Smooth muscle cell of the brain vasculature (primary cell): ENCODE results near the gene GSC2.
A peak's percentile ranks its signal among the peaks of the same experiment; 100 is the strongest.

Source experiments
- DNase-seq: peaks from one replicate; pipeline ENCODE4 v3.0.0-alpha.2; 2012; ENCODE audit warnings: low read depth, low spot score

GSC2 gene

GRCh38 chr22:19133561-19133960 lies 16.5 kb downstream of the GSC2 start:
- no peak for DNase-seq

DNA sequence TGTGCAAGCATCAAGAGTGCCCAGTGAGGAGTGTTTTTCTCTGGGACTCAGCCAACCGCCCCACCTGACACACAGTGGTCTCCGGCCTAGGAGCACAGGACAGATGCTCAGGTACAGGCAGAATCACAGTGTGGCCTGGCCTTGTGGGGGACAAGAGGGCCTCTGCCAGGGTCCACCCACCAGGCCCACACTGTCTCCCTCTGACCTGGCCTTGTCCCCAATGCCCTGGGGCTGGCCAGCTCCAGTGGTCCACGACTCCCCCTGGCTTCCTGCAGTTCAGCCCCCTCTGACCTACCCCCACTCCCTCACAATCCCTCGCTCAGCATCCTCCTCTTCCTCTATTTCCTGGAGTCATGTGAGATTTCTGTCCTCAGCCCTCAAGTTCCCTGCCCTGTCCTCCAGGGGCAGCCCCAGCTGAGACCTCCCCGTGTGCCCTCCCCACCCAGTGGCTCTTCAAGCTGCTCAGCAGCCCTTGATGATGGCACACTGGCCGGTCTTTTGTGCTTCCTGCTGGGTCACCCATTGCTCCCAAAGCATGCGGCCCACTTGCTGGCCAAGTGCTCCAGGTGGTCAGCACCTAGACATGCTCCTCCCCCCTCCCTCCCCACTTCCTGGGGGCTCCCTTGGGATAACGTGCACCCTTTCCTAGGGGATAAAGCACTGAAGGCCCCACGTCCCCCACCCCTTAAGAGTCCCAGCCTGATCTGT lies 17.2 kb downstream of the GSC2 start:
- DNase-seq, result no peak

GRCh38 chr22:19132153-19132552 lies 17.9 kb downstream of the GSC2 start:
- no peak for DNase-seq

DNA sequence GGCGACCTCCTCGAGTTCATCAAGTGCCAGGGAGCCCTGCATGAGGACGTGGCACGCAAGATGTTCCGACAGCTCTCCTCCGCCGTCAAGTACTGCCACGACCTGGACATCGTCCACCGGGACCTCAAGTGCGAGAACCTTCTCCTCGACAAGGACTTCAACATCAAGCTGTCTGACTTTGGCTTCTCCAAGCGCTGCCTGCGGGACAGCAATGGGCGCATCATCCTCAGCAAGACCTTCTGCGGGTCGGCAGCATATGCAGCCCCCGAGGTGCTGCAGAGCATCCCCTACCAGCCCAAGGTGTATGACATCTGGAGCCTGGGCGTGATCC lies 18.4 kb downstream of the GSC2 start:
- DNase-seq, result no peak

DNA sequence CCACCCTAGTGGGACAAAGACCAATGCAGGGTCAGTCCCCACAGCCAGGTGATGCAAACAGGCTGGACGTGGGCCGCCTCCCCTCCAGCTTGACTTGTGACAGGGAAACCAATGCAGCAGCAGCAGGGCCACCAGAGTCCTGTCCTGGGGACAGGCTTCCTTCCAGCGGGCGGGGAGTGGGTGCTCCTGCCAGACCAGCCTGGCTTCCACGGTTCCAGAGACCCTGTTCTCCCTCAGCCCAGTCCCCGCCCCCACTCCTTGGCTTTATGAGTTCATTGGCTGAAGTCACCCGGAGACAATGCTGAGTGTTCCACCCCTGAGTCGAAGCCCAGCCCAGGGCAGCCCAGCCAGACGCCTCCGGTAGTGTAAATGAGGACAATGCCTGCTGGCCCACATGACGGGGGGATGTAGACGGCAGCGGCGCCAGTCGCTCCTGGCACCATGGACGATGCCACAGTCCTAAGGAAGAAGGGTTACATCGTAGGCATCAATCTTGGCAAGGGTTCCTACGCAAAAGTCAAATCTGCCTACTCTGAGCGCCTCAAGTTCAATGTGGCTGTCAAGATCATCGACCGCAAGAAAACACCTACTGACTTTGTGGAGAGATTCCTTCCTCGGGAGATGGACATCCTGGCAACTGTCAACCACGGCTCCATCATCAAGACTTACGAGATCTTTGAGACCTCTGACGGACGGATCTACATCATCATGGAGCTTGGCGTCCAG lies 19.0 kb downstream of the GSC2 start, which contains the start of gene TSSK2:
Gene TSSK2 (plus strand): TSS at position 350 of the 726 bp plus-strand sequence. CDS start 92 bp downstream, at position 442.
- no peak for DNase-seq

DNA sequence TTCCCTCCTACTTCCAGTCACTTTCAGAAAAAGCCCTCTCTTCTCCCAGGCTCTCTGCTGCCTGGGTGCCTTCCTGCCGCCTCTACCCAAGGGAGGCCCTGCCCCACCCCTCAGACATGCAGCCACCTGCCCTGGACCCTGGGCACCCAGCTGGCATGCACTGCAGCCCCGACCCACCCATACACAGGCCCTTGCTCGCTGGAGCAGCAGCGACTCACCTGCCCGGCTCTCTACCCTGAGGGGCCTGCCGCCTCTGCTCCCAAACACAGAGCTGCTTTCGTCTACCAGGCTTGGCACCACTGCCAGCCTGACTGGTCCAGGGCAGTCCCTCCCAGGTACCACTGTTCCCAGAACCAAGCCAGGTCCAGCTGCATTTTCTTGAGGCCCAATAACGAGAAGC lies 20.2 kb downstream of the GSC2 start:
- no peak for DNase-seq

DNA sequence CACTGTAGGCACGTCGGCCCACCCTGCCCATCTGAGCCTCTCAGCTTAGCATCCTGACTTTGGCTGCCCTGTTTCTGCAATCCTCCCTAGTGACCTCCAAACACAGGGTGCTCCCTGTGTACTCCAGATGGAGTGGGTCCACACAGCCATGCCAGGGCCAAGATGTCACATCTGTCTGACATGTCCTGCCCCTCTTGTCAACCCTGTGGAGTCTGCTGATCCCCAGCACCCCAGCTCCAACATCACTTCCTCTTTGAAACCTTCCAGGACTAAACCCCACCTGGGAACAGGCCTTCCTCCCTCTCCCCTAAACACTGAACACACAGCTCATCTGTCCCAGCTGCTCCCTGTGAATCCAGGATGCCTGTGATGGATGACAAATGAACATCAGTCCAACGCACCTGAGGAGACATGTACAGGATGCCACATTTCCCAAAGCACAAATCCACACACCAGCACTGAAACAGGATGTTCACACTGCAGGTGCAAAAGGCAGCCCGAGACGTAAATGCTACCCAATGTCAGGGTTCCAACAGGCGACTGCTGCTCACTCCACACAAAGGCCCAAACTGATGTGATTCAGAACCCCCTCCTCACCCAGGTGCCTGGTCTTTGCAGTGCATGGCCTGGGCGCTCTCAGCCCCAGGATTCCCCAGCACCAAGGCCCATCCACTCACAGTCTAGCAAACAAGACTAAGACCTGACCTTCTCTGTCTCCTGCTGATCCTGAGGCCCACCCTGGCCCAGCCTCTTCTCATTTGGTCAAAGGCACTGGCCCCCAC lies 21.0 kb downstream of the GSC2 start:
- DNase-seq, result no peak

DNA sequence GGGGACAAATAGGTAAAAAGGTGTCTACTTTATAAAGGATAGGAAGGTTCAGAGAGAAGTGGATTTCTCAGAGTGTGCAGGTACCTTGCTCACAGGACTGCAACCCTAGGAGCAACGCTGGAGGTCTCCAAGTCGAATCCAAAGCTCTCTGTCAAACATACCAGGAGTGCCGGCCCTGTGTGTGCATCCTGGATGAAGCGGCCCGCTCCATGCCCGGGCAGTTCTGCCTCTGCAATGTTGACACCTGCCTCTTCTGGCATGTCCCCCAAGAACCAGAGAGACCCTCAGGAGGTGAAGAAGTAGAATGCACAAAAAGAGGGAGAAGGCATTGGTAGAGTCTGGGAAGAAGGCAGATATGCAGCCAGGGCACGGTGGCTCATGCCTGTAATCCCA lies 22.1 kb downstream of the GSC2 start:
- DNase-seq, result no peak

GRCh38 chr22:19127329-19128008 lies 22.6 kb downstream of the GSC2 start:
- no peak for DNase-seq

- DNase-seq, result no peak
These were observed 23.5 kb downstream of the GSC2 start for GRCh38 chr22:19126309-19127273.

DNA sequence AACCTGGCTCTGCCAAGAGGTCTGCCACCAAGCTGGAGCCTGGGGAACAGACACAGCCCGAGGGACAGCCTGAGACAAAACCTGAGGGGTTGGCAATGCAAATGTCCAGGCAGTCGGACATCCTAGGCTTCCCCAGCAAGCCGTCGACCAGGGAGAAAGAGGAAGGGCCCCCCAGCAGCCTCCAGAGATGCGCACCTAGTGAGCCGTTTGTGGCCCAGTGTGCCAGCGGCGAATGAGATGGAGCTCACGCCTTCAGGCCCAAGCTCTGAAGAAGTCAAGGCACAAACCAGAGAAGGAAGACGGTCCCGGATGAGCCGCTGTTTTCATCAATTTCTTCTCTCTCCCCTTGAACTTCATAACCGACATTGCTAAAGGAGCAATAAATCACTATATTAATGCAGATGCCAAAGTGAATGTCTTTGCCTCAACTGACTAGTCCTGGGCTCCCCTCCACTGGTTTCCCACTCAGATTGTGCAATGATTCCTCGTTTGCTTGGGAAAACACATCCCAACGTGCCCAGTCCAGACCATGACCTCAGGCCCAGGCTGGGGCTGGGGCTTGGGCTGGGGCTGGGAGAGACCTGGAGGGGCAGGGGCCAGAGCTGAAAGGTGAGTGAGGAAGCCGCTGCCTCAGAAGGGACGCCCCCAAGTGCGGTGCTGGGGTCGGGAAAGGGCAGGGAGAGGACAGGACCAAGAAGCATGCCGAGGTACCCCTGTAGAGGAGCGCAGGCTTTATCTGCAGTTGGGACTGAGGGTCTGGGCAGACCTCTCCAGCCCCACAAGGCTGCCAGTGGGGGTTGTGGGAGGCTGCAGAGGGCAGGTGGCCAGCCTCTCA lies 24.4 kb downstream of the GSC2 start:
- DNase-seq, result no peak

GRCh38 chr22:19125011-19125410 lies 25.1 kb downstream of the GSC2 start:
- DNase-seq, result no peak

- DNase-seq, result no peak
These were observed 25.7 kb downstream of the GSC2 start for GRCh38 chr22:19124377-19124776.

DNA sequence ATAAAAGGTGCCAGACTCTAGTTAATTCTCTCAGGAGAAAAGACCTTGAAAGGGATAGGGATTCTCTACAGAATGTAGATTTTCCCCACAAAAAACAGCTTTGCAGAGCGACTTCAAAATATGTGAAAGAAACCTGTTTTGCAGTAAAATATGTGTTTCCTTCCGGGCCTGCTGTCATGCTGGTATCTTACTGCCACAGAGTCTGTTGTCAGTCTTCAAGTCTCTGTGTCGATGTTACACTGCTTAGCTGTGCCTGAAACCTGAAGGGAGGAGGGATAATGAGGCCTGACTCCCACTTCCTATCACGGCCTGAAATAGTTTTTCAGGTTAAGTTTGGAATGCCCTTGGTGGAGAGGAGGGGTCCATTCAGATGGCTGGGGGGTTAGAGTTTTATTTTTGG lies 26.2 kb downstream of the GSC2 start:
- no peak for DNase-seq

- DNase-seq, result no peak
These were observed 27.2 kb downstream of the GSC2 start for GRCh38 chr22:19122752-19123492.

DNA sequence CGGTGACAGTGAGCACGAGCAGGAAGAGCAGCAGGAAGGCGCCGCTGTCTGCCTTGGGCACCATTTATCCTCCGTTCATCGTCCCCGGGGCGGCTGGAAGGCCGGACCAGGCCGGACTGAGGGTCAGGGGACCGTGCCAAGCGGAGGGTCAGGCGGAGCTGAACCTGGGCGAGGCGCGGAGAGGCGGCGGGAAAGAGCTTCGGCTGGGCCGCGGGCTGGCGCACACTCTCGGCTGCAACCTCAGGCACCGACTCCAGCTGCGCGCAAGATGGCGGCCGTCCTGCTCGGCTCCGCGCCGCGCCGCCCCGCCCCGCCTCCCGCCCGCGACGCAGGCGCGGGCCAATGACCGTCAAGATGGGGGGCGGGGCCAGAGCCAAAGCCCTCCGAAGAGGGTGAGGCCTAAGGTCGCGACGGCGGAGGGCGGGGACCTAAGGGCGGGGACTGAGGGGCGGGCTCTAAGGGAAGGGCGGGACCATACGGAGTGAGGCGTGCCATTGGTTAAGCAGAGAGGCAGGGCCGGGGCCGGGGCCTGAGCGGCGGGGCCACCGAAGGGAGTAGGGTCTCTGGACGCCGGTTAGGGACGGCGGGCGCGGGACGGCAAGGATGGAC lies 27.8 kb downstream of the GSC2 start, which contains the start of gene DGCR2:
Gene DGCR2 (minus strand): TSS at position 270 of the 609 bp plus-strand sequence. CDS start 206 bp downstream, at position 64.
- peak; percentile 93 for DNase-seq

DNA sequence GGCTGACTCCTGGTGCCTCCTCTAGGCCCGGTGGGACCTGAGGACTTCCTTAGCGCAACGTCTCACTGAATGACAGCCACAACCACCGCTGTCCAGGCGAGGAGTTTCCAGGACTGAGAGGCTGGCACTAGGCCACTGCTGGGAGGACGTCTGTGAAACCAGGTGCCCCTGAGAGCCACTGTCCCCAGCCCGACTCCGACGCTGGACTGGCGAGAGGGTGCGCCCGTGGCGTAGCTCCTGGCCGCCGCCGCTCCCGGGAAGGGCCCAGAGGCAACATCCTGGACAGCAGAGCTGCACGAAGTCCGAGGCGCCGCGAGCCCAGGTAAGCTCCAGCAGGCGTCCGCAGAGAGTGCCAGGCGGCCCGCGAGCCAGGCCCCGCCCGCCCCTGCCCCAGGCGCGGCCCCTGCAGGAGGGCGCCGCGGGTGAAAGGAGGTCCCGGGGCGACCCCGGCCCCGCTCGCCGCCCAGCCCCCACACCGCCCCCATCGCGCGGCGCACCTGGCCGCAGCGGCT lies 28.4 kb downstream of the GSC2 start:
- no peak for DNase-seq
